Measurements from ENCODE around the gene GRIN3B.

Gene GRIN3B

GRCh38 chr19:986083-986482 lies 14.1 kb upstream of the GRIN3B start:
- Histone ChIP-seq H4K20me1 (ENCODE audit: insufficient read depth) (no peaks in the 10 kb centered on the region), H3K27ac (no peak overlapping the region), H2AFZ (ENCODE audit: low read depth) (no peak overlapping the region), H3K79me2 (ENCODE audit: insufficient read depth, low read depth) (peaks cover 15% of the 10 kb centered on the region; the same call in 1 of the 2 replicates), H3K4me1 (ENCODE audit: low read depth, poor library complexity, severe bottlenecking) (peaks cover 22% of the 10 kb centered on the region), H3K4me2 (no peak overlapping the region), H3K4me3 (IDR thresholded peaks at IDR 0.05; ENCODE audit: insufficient read depth, low read depth, low read length) (no peak overlapping the region), H3K36me3 (ENCODE audit: insufficient read depth) (no peaks in the 10 kb centered on the region), H3K27me3 (ENCODE audit: insufficient read depth, low read depth) (no peaks in the 10 kb centered on the region), H3K9ac (no peak overlapping the region)
- no peak for TF ChIP-seq CTCF (conservative IDR thresholded peaks at IDR 0.05; ENCODE audit: low read depth, low read length)

DNA sequence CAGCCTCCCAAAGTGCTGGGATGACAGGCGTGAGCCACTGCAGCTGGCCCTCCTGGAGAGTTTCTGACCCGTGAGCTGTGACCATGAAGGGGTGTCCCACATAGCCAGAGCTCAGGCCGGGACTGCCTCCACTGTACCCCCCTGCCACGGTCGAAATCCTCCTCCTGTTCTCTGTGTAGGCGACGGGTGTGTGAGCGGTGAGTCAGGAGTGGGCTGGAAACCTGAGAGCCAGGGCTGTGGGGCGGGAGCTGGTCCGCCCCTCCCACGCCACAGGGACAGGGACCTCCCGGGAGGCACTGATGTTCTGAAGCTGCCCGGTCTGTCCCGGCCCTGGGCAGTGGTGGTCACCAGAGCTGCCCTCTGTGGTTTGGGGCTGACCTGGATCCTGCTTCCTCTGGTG lies 12.1 kb upstream of the GRIN3B start:
- TF ChIP-seq CTCF (conservative IDR thresholded peaks at IDR 0.05; ENCODE audit: low read depth, low read length), result no peak
- Histone ChIP-seq H2AFZ (ENCODE audit: low read depth) (no peak overlapping the region), H3K4me2 (no peak overlapping the region), H3K4me3 (IDR thresholded peaks at IDR 0.05; ENCODE audit: insufficient read depth, low read depth, low read length) (no peak overlapping the region), H3K4me1 (ENCODE audit: low read depth, poor library complexity, severe bottlenecking) (peaks cover 14% of the 10 kb centered on the region), H3K36me3 (ENCODE audit: insufficient read depth) (no peaks in the 10 kb centered on the region), H3K9ac (no peak overlapping the region), H3K27me3 (ENCODE audit: insufficient read depth, low read depth) (no peaks in the 10 kb centered on the region), H4K20me1 (ENCODE audit: insufficient read depth) (no peaks in the 10 kb centered on the region), H3K27ac (no peak overlapping the region), H3K79me2 (ENCODE audit: insufficient read depth, low read depth) (peaks cover 15% of the 10 kb centered on the region; the same call in 1 of the 2 replicates)

DNA sequence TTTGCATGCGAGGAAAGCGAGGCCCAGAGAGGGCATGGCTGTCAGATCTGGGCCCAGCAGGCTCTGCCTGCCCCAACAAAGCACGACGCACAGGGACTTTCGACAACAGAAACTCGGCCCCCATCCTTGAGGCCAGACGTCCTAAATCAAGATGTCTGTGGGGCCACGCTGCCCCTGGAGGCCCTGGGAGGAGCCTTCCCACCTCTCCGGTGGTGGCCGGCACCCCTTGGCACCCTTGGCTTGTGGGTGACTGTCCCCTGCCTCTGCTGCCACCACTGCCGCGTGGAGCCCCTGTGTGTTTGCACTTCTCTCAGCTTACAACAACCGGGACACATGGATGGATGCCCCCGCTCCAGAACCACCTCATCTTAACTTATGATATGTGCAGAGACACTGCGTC lies 11.7 kb upstream of the GRIN3B start:
- peaks cover 15% of the 10 kb centered on the region; the same call in 1 of the 2 replicates for H3K79me2 ChIP-seq (ENCODE audit: insufficient read depth, low read depth)
- H2AFZ ChIP-seq (ENCODE audit: low read depth), result no peak overlapping the region
- H3K27me3 ChIP-seq (ENCODE audit: insufficient read depth, low read depth), result no peaks in the 10 kb centered on the region
- no peak overlapping the region for H3K4me3 ChIP-seq (IDR thresholded peaks at IDR 0.05; ENCODE audit: insufficient read depth, low read depth, low read length)
- H3K36me3 ChIP-seq (ENCODE audit: insufficient read depth), result no peaks in the 10 kb centered on the region
- H3K4me2 ChIP-seq, result no peak overlapping the region
- peaks cover 10% of the 10 kb centered on the region for H3K4me1 ChIP-seq (ENCODE audit: low read depth, poor library complexity, severe bottlenecking)
- H3K9ac ChIP-seq, result no peak overlapping the region
- no peaks in the 10 kb centered on the region for H4K20me1 ChIP-seq (ENCODE audit: insufficient read depth)
- H3K27ac ChIP-seq, result no peak overlapping the region
- TF ChIP-seq CTCF (conservative IDR thresholded peaks at IDR 0.05; ENCODE audit: low read depth, low read length), result no peak

GRCh38 chr19:989381-990081 lies 10.7 kb upstream of the GRIN3B start:
- TF ChIP-seq CTCF (conservative IDR thresholded peaks at IDR 0.05; ENCODE audit: low read depth, low read length), result peak; percentile 41
- no peaks in the 10 kb centered on the region for H3K36me3 ChIP-seq (ENCODE audit: insufficient read depth)

More at GRCh38 chr19:989381-990081, 10.7 kb upstream of the GRIN3B start:
- Histone ChIP-seq H3K27ac (no peak overlapping the region), H3K4me2 (no peak overlapping the region), H4K20me1 (ENCODE audit: insufficient read depth) (no peaks in the 10 kb centered on the region), H3K79me2 (ENCODE audit: insufficient read depth, low read depth) (peaks cover 13% of the 10 kb centered on the region; the same call in 1 of the 2 replicates), H3K4me1 (ENCODE audit: low read depth, poor library complexity, severe bottlenecking) (peaks cover 5% of the 10 kb centered on the region), H3K9ac (no peak overlapping the region), H2AFZ (ENCODE audit: low read depth) (no peak overlapping the region), H3K4me3 (IDR thresholded peaks at IDR 0.05; ENCODE audit: insufficient read depth, low read depth, low read length) (no peak overlapping the region), H3K27me3 (ENCODE audit: insufficient read depth, low read depth) (no peaks in the 10 kb centered on the region)
